PFSK-1 (cell line): ENCODE data around the gene RALA.

Experiments used
- POLR2AphosphoS5 ChIP-seq: IDR thresholded peaks from 2 replicates; pipeline ENCODE4 v1.6.1; 2012; ENCODE audit warnings: low read depth, mild to moderate bottlenecking, control low read depth, low read length, moderate library complexity
- TAF1 ChIP-seq: IDR thresholded peaks from 2 replicates; pipeline ENCODE4 v1.6.1; 2012; ENCODE audit warnings: low read length, control low read depth, borderline replicate concordance; ENCODE audit not compliant: insufficient read depth

DNA sequence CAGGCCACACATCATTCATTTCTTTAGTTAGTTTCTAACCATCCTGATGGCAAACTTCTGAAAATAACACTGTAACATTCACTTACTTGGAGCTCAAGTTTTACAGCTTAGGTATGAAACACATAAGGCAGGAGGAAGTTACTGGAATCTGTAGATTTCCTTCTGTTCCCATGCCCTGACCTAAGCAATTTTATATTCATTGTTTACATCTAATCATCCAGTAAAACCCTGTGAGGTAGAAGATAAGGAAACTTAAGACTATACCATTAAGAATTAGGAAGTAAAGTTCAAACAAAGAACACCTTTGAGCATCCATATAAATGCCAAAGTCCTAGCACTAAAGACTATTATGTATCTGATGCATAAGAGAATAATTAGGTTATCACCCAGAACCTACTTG lies 19.5 kb downstream of the RALA start:
- TF ChIP-seq POLR2AphosphoS5 (no peak), TAF1 (no peak)
